ENCODE measurements around the gene SLCO2B1. TPM values are rescaled to one million over a fixed set of nuclear protein-coding genes. Genes with fewer than 3 reads are reported as not detected.

The SLCO2B1 gene
- total RNA-seq, 1 experiment from 2014 or later: 0.57 TPM

GRCh38 chr11:75219869-75220268 is 69.0 kb downstream of the SLCO2B1 start:
- Mint-ChIP-seq H3K36me3 (no peaks in the 10 kb centered on the region), H3K27me3 (ENCODE audit: low read depth) (peaks cover 40% of the 10 kb centered on the region), H3K4me3 (no peak overlapping the region), H3K4me1 (peaks cover 7% of the 10 kb centered on the region; the same call in 1 of the 2 replicates), H3K9me3 (no peaks in the 10 kb centered on the region), H3K27ac (no peak overlapping the region)
- POLR2A ChIA-PET: no interaction called here
- no peak for ATAC-seq
- CTCF ChIA-PET: interaction anchor here (0.9 to 2.0 kb wide), 5 partner anchors 15 to 290 kb away, joined by 3 to 7 read pairs (median 5); no protein-coding TSS in a partner anchor
- no peak for TF ChIP-seq ZNF138 (CRISPR knock-in tag; conservative IDR thresholded peaks at IDR 0.05)
- no peak for DNase-seq (ENCODE audit: low spot score)

DNA sequence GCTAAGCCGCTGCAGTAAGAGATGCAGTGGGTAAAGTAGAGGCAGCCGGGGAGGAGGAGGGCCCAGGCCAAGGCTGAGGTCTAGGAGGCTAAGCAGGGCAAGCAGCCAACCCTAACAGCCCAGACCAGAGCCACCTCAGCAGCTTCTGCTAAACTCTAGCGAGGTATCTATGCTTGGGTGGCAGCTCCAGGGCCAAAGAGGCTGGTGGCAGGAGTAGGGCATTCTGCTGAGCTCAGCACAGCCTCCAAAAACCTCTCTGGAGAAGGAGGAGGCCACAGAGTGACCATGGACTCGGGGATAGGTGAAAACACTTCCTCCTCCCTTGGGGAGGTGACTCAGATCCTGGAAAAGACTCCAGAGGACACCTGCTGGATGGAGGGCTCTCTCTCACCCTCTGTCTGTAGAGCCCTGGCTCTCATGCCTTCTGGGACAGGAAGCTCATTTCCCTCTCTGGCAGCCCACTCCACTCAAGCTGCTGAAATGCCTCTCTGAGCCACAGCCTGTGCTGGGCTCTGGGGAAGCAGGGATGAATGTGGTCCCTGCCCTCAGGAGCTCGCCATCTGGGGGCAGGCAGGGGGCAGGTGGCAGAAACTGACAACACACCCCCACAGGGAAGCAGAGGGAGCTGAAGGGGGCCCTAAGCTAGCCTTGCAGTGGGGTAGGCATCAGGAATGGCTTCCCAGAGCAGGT is 73.2 kb downstream of the SLCO2B1 start:
- TF ChIP-seq ESRRA (CRISPR knock-in tag; IDR thresholded peaks at IDR 0.05; ENCODE audit: borderline replicate concordance): no peak
- no peak for TF ChIP-seq ZNF416 (CRISPR knock-in tag; IDR thresholded peaks at IDR 0.05)
- TF ChIP-seq GABPB1 (CRISPR knock-in tag; IDR thresholded peaks at IDR 0.05): no peak
- no peak for TF ChIP-seq ZSCAN18 (CRISPR knock-in tag; IDR thresholded peaks at IDR 0.05)
- TF ChIP-seq, protein P1, sequence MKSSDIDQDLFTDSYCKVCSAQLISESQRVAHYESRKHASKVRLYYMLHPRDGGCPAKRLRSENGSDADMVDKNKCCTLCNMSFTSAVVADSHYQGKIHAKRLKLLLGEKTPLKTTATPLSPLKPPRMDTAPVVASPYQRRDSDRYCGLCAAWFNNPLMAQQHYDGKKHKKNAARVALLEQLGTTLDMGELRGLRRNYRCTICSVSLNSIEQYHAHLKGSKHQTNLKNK (CRISPR knock-in tag; IDR thresholded peaks at IDR 0.05): no peak
- no peak for TF ChIP-seq SMAD3 (CRISPR knock-in tag; IDR thresholded peaks at IDR 0.05; ENCODE audit: borderline replicate concordance)
- TF ChIP-seq, protein P2, sequence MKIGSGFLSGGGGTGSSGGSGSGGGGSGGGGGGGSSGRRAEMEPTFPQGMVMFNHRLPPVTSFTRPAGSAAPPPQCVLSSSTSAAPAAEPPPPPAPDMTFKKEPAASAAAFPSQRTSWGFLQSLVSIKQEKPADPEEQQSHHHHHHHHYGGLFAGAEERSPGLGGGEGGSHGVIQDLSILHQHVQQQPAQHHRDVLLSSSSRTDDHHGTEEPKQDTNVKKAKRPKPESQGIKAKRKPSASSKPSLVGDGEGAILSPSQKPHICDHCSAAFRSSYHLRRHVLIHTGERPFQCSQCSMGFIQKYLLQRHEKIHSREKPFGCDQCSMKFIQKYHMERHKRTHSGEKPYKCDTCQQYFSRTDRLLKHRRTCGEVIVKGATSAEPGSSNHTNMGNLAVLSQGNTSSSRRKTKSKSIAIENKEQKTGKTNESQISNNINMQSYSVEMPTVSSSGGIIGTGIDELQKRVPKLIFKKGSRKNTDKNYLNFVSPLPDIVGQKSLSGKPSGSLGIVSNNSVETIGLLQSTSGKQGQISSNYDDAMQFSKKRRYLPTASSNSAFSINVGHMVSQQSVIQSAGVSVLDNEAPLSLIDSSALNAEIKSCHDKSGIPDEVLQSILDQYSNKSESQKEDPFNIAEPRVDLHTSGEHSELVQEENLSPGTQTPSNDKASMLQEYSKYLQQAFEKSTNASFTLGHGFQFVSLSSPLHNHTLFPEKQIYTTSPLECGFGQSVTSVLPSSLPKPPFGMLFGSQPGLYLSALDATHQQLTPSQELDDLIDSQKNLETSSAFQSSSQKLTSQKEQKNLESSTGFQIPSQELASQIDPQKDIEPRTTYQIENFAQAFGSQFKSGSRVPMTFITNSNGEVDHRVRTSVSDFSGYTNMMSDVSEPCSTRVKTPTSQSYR (CRISPR knock-in tag; IDR thresholded peaks at IDR 0.05): no peak
- no peak for TF ChIP-seq ELF4 (CRISPR knock-in tag; IDR thresholded peaks at IDR 0.05; ENCODE audit: low read depth)
- no peak for TF ChIP-seq ARID4B (CRISPR knock-in tag; IDR thresholded peaks at IDR 0.05; ENCODE audit: borderline replicate concordance)
- no peak for TF ChIP-seq JAZF1 (CRISPR knock-in tag; IDR thresholded peaks at IDR 0.05)
- no peak for TF ChIP-seq GTF2I (CRISPR knock-in tag; conservative IDR thresholded peaks at IDR 0.05)
- no peak for TF ChIP-seq ATF6 (CRISPR knock-in tag; IDR thresholded peaks at IDR 0.05)
- no peak for TF ChIP-seq RORB (CRISPR knock-in tag; IDR thresholded peaks at IDR 0.05)
- TF ChIP-seq ZNF423 (CRISPR knock-in tag; IDR thresholded peaks at IDR 0.05): no peak
- no peak for TF ChIP-seq ATF1 (CRISPR knock-in tag; IDR thresholded peaks at IDR 0.05)
- no peak for TF ChIP-seq GRHL2 (CRISPR knock-in tag; IDR thresholded peaks at IDR 0.05; ENCODE audit: insufficient replicate concordance, severe bottlenecking)
- TF ChIP-seq ZNF317 (CRISPR knock-in tag; IDR thresholded peaks at IDR 0.05; ENCODE audit: borderline replicate concordance, low read depth): no peak
- TF ChIP-seq RELA (CRISPR knock-in tag; IDR thresholded peaks at IDR 0.05; ENCODE audit: borderline replicate concordance): no peak
- TF ChIP-seq ZNF219 (CRISPR knock-in tag; IDR thresholded peaks at IDR 0.05; ENCODE audit: borderline replicate concordance): no peak
- TF ChIP-seq PREB (CRISPR knock-in tag; IDR thresholded peaks at IDR 0.05; ENCODE audit: borderline replicate concordance): no peak
- peaks cover under 1% of the 10 kb centered on the region; the same call in 1 of the 2 replicates for H3K27me3 Mint-ChIP-seq (ENCODE audit: low read depth)
- H3K27ac Mint-ChIP-seq: no peak overlapping the region
- H3K9me3 Mint-ChIP-seq: no peaks in the 10 kb centered on the region
- no peak overlapping the region for H3K4me3 Mint-ChIP-seq
- DNase-seq (ENCODE audit: low spot score): no peak
- no peaks in the 10 kb centered on the region for H3K36me3 Mint-ChIP-seq
- ATAC-seq: peak; percentile 85
- H3K4me1 Mint-ChIP-seq: peaks cover 7% of the 10 kb centered on the region; the same call in 1 of the 2 replicates
- CTCF ChIA-PET: interaction anchor here (0.6 to 4.5 kb wide), 16 partner anchors 10 to 201 kb away, joined by 3 to 46 read pairs (median 7); partner anchors contain the start of gene TPBGL
- POLR2A ChIA-PET: interaction anchor here (1.1 to 1.2 kb wide), 2 partner anchors 13 to 19 kb away, joined by 3 read pairs; no protein-coding TSS in a partner anchor
